NCI-H1694 (cell line): ENCODE results near the gene NKD2.
"Not testable (repeated sequence)": the region's sequence is repeated elsewhere in the genome, so short reads cannot be mapped to it uniquely, and the experiment has no call there.

Experiments
- DNase-seq: peaks from one replicate; lab custom pipeline; 2025; lab: John Stamatoyannopoulos, UW

The NKD2 gene

GRCh38 chr5:1000831-1001230, 7.8 kb upstream of the NKD2 start:
- not testable (repeated sequence) for DNase-seq

GRCh38 chr5:1001406-1002270, 7.0 kb upstream of the NKD2 start:
- DNase-seq, result no peak

GRCh38 chr5:1002271-1002546, 6.4 kb upstream of the NKD2 start:
- DNase-seq, result no peak

GRCh38 chr5:1002836-1003235, 5.8 kb upstream of the NKD2 start:
- DNase-seq, result no peak

- DNase-seq, result no peak
Observed at GRCh38 chr5:1003296-1003937, 5.2 kb upstream of the NKD2 start.

GRCh38 chr5:1004461-1005248, 3.9 kb upstream of the NKD2 start:
- DNase-seq, result no peak

GRCh38 chr5:1005249-1005851, 3.3 kb upstream of the NKD2 start:
- DNase-seq, result no peak

GRCh38 chr5:1005904-1006655, 2.5 kb upstream of the NKD2 start:
- DNase-seq, result no peak

GRCh38 chr5:1006656-1007071, 1.9 kb upstream of the NKD2 start:
- DNase-seq, result no peak

- DNase-seq, result no peak
Observed at GRCh38 chr5:1007221-1007680, 1.4 kb upstream of the NKD2 start.

- no peak for DNase-seq
Observed at GRCh38 chr5:1007681-1008450, 736 bp upstream of the NKD2 start.

- no peak for DNase-seq
Observed at GRCh38 chr5:1009359-1010180, 968 bp downstream of the NKD2 start.

GRCh38 chr5:1010181-1010510, 1.5 kb downstream of the NKD2 start:
- DNase-seq, result no peak

GRCh38 chr5:1010641-1011046, 2.0 kb downstream of the NKD2 start:
- no peak for DNase-seq

- peak; percentile 26 for DNase-seq
Observed at GRCh38 chr5:1011226-1011631, 2.6 kb downstream of the NKD2 start.

- no peak for DNase-seq
Observed at GRCh38 chr5:1011741-1012312, 3.2 kb downstream of the NKD2 start.

- no peak for DNase-seq
Observed at GRCh38 chr5:1012313-1012841, 3.8 kb downstream of the NKD2 start.

- DNase-seq, result no peak
Observed at GRCh38 chr5:1012900-1013237, 4.3 kb downstream of the NKD2 start.

GRCh38 chr5:1013238-1013947, 4.8 kb downstream of the NKD2 start:
- no peak for DNase-seq
